HG02588 (cell line): ENCODE data around the gene RENBP.
A peak's percentile ranks its signal among the peaks of the same experiment; 100 is the strongest.

Source experiments
- ATAC-seq: cut with Tn5 transposase; IDR thresholded peaks from one replicate; pipeline ENCODE4 v1.9.1; 2021; ENCODE audit warnings: mild to moderate bottlenecking, moderate library complexity; ENCODE audit not compliant: unreplicated experiment

Gene RENBP

DNA sequence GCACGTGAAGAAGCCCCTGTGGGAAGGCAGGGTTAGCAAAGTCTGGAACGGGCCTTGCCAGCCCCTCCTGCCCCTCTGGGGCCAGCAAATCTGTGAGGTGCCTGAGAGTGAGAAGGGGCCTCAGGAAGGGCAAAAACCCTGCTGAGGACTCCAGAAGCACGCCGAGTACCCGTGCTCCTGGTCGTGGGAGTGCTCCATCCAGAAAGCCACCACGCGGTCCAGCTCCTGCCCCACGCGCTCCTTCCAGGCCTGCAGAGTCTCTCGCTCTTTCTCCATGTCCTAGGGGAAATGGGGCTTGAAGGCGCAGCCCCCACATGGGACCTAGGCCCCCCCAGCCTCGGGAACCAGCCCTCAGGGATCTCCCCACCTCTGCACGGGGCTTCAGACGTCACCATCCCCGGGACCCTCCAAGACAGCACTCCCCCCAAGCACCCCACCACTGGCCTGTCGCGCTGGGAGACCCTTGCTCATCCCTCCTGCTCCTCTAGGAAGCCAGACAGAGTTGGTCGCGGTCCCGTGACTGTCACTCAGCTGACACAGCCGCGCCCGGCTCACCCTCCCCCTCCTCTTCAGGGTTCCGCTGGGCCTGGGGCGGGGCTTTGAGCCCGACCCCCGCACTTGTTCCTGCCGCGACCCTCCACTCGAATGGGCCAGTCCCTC lies at the start of gene RENBP:
TSS of gene RENBP (minus strand) at position 504 of the 660 bp plus-strand sequence. CDS start at position 471, 33 bp downstream.
- no peak for ATAC-seq

DNA sequence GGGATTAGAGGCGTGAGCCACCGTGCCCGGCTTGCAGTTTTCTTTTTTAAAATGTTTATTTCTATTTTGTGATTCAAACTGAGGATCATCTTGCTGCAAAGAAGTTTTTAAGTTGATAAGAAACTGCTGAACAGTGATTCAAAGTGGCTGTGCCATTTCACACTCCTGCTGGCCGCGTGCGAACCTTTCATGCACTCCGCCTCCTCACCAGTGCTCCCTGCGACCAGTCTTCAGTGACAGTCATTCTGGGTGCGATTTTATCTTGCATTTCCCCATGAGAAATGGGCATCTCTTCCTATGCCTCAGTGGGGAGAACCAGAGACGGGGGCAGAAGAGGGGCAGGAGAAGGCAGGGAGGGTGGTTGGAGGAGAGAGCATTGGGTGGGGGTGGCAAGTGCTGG lies 49.5 kb upstream of the RENBP start:
- no peak for ATAC-seq

DNA sequence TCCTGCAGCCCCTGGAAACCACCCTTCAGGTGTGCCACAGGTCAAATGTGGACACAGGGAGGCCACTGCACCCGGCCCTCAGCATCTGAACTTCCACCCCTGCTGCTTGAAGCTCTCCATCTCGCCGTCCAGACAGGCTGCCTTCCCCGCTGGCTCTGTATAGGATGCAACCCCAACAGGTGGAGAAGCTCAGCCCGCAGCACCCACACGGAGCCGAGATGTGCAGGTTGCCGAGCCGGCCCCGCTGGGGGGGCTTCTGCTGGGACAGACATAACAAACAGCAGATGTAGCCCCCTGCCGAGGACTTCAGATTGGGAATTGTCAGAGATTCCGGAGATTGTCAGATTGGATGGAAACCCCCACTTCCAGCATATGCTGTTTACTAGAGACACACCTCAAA lies 48.6 kb upstream of the RENBP start:
- ATAC-seq: no peak

DNA sequence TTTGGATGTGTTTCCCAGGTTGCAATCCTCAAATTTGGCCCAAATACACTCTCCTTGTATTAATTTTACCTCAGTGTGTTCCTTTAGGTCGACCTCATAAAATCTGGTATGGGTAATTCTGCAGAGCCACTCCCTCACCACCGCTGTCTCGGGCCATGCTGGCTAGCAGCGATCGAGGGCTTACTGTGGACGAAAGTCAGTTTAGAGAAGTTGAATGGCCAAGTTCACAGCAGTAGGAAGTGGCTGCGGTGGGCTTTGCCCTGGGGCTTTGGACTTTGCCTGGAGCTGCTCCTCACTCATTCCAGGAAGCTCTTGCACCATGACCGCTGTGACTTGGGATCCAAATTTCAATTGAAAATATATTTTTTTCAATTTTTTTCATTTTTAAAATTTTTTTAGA lies 47.7 kb upstream of the RENBP start:
- no peak for ATAC-seq

DNA sequence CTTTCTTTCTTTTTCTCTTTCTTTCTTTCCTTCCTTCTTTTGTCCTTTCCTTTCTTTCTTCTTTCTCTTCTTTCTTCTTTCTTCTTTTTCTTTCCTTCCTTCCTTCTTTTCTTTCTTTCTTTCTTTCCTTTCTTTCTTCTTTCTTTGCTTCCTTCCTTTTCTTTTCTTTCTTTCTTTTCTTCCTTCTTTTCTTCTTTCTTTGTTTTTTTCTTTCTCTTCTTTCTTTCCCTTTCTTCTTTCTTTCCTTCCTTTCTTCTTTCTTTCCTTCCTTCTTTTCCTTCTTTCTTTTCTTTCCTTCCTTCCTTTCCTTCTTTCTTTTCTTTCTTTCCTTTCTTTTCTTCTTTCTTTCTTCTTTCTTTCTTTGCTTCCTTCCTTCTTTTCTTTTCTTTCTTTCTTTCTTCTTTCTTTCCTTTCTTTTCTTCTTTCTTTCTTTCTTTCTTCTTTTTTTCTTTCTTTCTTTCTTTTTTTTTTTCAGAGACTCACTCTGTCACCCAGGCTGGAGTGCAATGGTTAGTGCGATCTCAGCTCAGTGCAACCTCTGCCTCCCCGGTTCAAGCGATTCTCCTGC lies 46.7 kb upstream of the RENBP start:
- no peak for ATAC-seq

DNA sequence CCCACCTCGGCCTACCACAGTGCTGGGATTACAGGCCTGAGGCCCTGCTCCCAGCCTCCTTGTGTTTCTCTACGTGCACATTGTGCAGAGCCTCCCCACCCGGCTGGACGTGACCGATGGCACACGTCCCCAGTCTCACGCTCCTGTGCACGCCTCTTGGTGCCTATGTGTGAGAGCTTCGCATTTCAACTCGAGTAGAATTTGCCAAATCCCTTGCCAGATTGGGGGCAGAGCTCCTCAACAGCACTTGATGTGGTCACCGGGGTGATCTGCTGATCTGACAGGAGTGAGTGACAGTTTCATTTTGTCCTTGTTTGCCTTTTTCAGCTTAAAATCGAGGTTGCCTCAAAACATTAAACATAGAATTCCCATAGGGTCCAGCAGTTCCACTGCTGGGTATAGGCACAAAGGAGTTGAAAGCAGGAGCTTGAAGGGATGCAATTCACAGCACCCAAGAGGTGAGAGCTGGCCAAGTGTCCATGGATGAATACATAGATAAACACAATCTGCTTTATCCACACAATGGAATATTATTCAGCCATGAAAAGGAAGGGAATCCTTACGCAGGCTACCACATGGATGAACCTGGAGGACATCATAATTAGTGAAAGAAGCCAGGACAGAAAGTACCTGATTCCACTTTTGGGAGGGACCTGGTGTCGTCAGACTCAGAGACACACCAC lies 45.7 kb upstream of the RENBP start:
- no peak for ATAC-seq

DNA sequence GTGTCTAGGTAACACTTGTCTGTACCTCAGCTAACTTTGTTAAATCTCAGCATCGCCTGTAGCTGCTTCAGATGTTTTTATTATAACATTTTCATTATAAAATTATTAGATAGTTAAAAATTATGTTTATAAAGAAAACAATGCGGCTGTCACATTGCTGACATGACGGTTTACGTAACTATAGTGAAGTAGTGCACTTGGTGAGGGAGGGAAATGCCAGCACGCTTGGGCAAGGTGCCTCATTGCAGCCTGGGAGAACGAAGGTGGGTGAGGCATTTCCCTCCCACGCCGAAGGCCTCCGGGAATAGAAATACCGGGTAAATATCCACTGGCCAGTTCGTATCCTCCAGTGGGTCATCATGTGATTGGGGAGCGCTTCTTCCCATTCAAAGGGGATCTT lies 44.0 kb upstream of the RENBP start:
- no peak for ATAC-seq

DNA sequence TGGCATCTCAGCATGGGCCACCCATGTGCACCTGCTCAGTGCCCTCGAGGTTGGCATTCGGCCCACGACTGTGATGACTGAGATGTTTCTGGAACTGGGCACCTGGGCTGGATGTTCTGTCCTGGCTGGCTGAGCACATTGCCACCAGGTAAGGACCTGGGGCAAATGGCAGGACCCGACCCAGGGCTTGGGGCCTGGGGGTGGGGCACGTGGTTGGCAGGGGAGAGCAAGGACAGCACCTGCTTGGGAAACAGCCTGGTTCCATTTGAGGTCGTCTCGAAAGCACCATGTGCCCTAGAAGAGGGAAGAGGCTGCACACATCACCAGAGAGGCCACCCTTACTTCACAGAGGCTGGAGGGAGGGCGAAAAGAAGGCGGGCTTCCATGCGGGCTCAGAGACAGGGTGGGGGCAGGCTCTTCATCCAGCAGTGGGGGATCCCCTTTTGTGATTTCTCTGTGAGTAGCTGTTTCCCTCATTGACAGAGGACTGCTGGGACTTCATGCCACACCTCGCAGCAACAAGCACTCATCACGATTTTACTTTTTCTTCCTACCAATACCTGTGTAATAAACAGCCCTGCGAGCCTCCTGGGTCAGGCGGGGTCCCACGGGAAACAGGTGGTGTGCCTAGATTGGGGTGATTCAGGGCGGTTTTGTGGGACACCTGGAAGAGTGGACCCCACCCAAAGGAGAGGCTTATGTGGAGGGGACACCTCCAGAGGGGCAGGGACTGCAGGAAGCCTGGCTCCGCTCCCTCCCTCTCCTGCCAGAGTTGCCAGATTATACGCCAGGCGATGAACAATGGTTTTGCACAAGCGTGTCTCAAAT lies 40.1 kb upstream of the RENBP start:
- ATAC-seq: no peak

DNA sequence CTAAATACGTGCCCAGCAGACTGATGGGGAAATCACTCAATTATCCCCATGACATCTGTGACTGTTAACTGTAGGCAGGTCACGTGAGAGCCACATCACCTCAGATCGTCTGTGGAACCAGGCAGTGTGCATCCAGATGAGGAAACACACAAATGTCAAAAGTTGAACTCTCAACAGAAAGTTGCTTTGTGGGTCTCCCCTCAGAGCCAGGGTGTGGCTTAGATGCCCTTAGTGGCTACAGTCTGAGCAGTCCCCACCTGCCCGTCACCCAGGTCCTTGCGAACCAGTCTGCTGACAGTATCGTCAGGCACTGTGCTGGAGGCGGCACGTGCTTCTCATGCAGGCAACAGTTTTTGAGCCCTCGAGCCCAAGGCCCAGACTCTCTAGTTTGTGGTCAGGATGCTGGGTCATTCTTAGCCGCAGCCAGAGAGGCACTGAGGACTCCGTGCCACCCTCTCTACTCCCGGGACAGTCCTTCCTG lies 38.9 kb upstream of the RENBP start:
- ATAC-seq: no peak

DNA sequence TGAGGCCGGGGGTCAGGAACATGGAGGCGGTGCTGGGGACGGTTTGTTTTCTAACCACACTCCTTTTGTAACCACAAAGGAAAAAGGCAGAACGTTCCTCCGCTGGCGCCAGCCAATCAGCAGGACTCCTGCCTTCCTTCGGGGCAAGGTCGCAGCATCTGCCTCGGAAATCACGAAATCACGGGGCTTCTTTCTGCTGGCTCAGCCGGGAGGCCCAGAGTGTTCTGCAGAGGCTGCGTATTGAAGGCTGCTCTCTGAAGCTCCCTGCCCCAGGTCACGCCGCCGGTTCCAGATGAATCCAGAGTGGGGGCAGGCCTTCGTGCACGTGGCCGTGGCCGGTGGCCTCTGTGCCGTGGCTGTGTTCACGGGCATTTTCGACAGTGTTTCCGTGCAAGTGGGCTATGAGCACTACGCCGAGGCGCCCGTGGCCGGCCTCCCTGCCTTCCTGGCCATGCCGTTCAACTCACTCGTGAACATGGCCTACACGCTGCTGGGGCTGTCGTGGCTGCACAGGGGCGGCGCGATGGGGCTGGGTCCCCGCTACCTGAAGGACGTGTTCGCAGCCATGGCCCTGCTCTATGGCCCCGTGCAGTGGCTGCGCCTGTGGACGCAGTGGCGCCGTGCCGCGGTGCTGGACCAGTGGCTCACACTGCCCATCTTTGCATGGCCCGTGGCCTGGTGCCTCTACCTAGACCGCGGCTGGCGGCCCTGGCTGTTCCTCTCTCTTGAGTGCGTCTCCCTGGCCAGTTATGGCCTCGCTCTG lies 37.5 kb upstream of the RENBP start:
- no peak for ATAC-seq

DNA sequence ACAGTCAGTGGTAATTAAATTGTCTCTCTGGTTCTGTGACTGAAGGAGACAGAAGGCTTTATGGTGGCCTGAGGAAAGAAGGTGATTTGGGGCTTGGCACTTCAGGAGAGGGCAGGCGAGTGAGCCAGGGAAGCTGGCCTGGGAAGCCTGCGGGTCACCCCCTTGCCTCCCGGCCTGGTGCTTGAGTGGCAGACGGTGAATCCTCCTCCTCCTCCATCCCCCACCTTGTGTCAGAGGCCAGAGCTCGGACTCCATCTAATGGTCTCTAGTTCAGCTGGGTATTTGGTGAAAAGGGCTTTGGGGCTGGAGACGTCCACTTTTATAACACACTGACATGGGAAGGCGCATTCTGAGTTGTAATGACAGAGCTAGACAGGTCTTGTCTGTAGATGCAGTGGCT lies 36.8 kb upstream of the RENBP start:
- ATAC-seq: no peak

DNA sequence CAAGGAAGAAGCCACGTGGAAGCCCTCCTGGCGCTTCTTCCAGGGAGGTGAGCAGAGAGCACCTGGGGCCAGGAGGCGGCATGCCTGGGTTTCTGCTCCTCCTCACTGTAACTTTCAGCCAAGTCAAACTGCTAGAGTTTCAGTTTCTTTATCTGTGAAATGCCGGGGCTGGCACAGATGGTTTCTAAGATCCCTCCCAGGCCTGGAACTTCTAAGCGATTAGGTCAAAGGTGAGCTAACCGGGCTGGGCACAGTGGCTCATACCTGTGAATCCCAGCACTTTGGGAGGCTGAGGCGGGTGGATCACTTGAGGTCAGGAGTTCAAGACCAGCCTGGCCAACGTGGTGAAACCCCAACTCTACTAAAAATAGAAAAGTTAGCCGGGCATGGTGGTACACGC lies 36.0 kb upstream of the RENBP start:
- peak; percentile 49 for ATAC-seq

DNA sequence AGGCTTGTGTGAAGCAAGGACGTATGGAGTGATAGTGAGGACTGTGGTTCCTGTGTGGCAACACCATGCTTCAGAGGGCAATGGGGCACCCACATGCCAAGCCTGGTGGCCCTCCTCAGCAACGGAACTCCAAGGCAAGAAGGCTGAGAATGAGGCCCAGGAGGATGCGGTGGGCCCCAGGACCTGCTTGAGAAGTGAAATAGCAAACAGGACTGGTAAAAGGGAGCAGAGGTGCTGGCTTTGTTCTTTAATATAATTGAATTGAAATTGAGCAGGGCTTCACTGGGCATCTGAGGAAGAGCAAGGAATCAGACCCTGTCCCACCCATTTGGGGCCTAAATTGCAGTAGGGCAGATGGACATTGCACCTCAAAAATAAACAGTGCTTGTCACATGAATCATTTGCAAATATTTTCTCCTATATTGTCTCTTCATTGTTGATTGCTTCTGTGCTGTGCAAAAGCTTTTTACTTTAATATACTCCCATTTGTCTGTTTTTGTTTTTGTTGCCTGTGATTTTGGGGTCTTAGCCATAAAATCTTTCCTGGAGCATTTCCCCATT lies 30.4 kb upstream of the RENBP start:
- no peak for ATAC-seq

DNA sequence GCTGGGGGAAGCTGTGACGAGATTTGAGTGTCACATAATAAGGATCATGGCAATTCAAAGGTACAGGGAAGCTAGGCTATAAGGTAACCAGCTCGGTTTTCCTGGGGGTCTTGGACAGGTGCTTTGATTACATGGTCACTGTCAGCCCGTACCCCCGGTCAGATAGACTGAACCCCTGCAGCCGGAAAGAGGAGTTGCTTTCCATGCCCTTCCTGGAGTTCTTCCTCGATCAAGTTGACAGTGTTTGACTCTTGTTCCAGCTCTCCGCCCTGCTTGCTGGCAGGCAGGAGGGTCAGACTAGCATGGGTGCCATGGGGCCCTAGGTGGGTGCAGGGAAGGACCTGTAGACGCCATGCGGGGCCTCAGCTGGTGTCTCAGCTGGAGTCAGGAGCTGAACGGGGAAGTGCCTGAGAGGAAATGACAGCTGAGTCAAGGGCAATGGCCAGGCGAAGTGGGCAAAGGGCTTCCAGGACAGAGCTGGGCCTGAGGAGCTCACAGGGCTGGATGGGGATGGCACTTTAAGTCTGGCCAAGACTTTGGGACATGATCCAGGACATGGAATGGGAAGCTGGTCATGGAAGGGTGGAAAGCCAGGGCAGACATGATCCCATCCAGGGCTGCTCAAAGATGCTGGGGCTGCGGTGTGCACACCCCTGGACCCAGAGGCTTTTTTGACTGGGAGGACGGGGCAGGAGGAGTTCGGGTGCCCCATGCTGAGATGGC lies 29.7 kb upstream of the RENBP start:
- ATAC-seq: no peak

DNA sequence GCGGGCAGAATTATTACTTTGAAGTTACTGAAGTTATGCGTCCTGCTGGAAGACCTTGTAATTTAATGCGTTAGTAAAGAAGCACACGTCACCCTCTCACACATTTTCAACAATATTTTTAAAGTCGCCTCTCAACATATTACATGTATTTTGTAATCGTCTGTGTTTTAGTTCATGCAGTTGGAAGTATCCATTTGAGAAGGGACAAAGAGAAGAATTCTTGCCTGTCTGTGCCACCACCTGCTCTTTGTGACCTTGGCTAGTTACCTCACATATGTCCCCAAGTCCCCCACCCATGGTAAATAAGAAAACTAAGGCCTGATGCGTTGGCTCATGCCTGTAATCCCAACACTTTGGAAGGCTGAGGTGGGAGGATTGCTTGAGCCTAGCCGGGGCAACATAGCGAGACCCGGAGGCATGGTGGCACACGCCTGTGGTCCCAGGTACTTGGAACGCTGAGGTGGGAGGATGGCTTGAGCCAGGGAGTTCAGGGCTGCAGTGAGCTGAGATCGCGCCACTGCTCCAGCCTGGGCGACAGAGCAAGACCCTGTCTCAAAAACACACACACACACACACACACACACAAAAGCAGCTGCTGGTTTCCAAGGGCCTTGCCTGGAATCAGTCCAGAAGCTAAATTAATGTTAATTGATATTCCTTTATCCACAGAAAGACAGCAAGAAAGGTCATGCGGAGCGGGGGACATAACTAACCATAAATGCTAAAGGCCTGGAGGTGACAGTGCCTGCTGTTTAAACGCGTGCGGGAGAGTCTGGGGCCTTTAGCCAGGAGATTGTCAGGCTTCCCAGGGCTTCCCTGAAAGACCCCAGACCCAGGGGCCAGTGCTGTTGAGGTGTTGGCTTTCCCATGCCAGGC lies 28.9 kb upstream of the RENBP start:
- no peak for ATAC-seq

DNA sequence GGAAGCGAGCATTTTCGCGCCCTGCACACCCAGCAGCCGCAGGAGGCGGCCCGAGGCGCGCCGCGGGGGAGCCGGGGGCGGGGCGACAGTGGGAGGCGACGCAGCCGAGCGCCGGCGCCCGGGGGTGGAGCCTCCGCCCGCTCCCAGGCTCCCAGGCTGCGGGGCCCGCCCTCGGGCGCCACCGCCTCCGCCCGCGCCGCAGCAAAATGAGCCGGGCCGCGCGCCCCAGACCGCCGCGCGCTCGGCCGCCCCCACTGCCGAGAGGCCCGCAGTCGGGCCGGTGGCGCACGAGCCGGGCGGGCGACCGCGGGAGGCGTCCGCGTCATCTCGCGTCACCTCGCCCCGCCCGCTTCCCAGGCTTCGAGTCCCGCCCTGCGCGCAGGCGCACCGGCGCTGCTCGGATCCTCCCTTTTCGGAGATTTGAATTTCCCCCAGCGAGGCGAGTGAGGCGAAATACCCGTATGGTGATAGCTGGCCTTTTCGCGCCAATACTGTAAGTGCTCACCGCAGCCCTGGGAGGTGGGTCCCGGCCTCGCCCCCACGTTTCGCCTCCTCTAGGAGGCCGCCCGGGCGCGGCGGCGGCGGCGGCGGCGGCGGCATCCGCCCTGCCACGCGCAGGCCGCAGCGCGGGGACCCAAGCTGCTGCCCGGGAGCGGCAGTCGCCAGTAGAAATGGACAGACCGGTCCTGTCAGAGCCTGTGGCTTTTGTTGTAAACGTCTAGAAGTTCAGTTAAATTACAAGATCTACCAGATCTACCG lies 28.1 kb upstream of the RENBP start, which contains the start of gene TMEM187:
TSS of gene TMEM187 (plus strand) at position 387 of the 759 bp plus-strand sequence. CDS start 9,309 bp downstream, outside the sequence.
- ATAC-seq: peak; percentile 49

DNA sequence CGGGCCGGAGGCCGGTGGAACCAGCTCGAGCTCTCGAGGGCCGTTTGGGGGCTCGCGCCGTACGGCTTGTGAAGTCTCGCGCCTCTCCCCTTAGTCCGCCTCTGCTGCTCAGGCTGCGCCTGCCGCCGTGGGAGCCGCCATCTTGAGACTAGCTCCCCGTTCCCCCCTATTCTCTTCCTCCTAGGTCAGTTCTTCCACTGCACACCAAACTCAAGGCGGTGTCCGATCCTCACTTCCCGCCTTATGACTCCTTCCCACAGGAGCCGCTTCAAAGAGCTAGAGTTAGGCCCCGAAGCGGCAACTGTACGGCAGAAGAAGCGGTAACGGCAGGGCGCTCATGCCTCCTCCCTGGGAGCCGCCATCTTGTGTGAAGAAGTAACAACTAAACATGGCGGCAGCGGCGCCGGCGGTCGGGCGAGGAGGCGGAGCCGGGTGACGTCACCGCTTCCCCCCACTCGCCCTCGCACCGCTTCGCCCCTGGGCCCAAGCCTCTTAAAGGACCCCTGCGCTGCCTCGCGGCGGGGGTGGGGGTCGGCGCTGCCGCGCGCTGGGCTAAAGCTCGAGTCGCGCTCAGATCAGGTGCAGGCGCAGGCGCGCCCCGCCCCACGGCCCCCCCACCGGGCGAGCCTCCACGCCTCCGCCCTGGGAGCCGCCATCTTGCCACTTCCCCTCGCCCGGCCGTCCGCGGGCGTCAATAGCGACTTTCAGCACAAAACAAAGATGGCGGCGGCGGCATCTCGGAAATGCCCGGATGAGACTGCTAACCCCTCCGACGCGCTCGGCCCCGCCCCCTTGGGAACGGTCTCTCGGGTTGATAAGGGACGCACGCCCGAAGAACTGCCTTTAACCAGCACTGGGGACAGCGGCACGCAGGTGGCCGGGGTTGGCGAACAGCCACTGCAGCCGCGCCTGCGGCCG lies 27.3 kb upstream of the RENBP start, which contains the start of gene HCFC1:
TSS of gene HCFC1 (minus strand) at position 369 of the 918 bp plus-strand sequence. CDS start 978 bp downstream, outside the sequence.
- ATAC-seq: peak; percentile 41
